Measurements from ENCODE around the gene RNASET2. TPM values are rescaled to one million over a fixed set of nuclear protein-coding genes. Genes with fewer than 3 reads are reported as not detected.

The RNASET2 gene
- total and polyA plus RNA-seq, 2 of the 13 experiments (the other 11 are each of a cell fraction or from before 2014, with no cell fraction given): 44.6 to 597 TPM

- POLR2A ChIA-PET: no interaction called here
- CTCF ChIA-PET (ENCODE audit: low intra/inter-chr PET ratio, low total read pairs): no interaction called here
- Histone ChIP-seq H3K9ac (ENCODE audit: insufficient read depth, low read depth, low read length) (no peak overlapping the region), H3K27me3 (ENCODE audit: control insufficient read depth in 1 of 2, insufficient read depth in 2 of 2, low read length in 2 of 2) (no peaks in the 10 kb centered on the region), H2AFZ (ENCODE audit: low read length) (no peak overlapping the region), H3K4me3 (replicated peaks in 1 of 3; ENCODE audit: insufficient read depth in 1 of 3, low read depth in 2 of 3, low read length in 3 of 3) (no peak overlapping the region), H3K4me1 (ENCODE audit: insufficient read depth, low read length) (no peaks in the 10 kb centered on the region), H3K9me3 (ENCODE audit: low read length) (no peaks in the 10 kb centered on the region), H3K27ac (ENCODE audit: extremely low read length, insufficient read depth, low read length) (no peak overlapping the region), H3K36me3 (replicated peaks in 1 of 2; ENCODE audit: control insufficient read depth in 1 of 2, insufficient read depth in 2 of 2, low read length in 2 of 2) (peaks cover 16 to 29% of the 10 kb centered on the region in 2 experiments), H3K4me2 (ENCODE audit: low read depth, low read length) (no peak overlapping the region), H4K20me1 (ENCODE audit: insufficient read depth, low read length) (peaks cover 29% of the 10 kb centered on the region; the same call in 1 of the 2 replicates), H3K79me2 (ENCODE audit: insufficient read depth, low read length) (no peaks in the 10 kb centered on the region)
- FAIRE-seq (no peak), DNase-seq (ENCODE audit: low spot score) (no peak), ATAC-seq (no peak; the same call in 2 of the 3 replicates)
- in situ Hi-C loops (cut with HindIII; ENCODE audit: extremely low pct_ligation_motif_present, low pct_unique_long_range_greater_than_20kb): no loop called here
- 95% methylated on average over 9 of the region's 9 CpGs for WGBS (ENCODE audit: low lambda C conversion rate)
- intact Hi-C loops (cut with micrococcal nuclease; ENCODE audit: unreplicated experiment): no loop called here
- BruUV-seq (replicated peaks): no TSS peak
- no peak for TF ChIP-seq FIP1L1 (IDR thresholded peaks at IDR 0.05; ENCODE audit: borderline replicate concordance, insufficient read depth, low read depth, low read length)
- TF ChIP-seq SOX13 (IDR thresholded peaks at IDR 0.05): no peak
- no peak for TF ChIP-seq SOX13 (CRISPR knock-in tag; conservative IDR thresholded peaks at IDR 0.05 in 1 of 2, IDR thresholded peaks at IDR 0.05 in 1 of 2)
- no peak for TF ChIP-seq ZNF678 (CRISPR knock-in tag; IDR thresholded peaks at IDR 0.05)
- no peak for TF ChIP-seq KLF16 (CRISPR knock-in tag; IDR thresholded peaks at IDR 0.05)
- TF ChIP-seq MED1 (CRISPR knock-in tag; IDR thresholded peaks at IDR 0.05): no peak
- no peak for TF ChIP-seq ZNF619 (CRISPR knock-in tag; IDR thresholded peaks at IDR 0.05)
- no peak for TF ChIP-seq ZNF18 (CRISPR knock-in tag; IDR thresholded peaks at IDR 0.05; ENCODE audit: insufficient replicate concordance)
- TF ChIP-seq ZBTB26 (CRISPR knock-in tag; IDR thresholded peaks at IDR 0.05; ENCODE audit: borderline replicate concordance): no peak
- no peak for TF ChIP-seq MBD4 (IDR thresholded peaks at IDR 0.05; ENCODE audit: borderline replicate concordance, low read length)
- TF ChIP-seq AHDC1 (CRISPR knock-in tag; IDR thresholded peaks at IDR 0.05; ENCODE audit: borderline replicate concordance): no peak
- no peak for TF ChIP-seq AGO2 (optimal IDR thresholded peaks at IDR 0.05; ENCODE audit: low read depth, low read length)
- TF ChIP-seq MBNL3 (CRISPR knock-in tag; conservative IDR thresholded peaks at IDR 0.05): no peak
- TF ChIP-seq ZNF556 (CRISPR knock-in tag; IDR thresholded peaks at IDR 0.05; ENCODE audit: borderline replicate concordance): no peak
- no peak for TF ChIP-seq ZNF446 (CRISPR knock-in tag; IDR thresholded peaks at IDR 0.05)
- TF ChIP-seq SRSF4 (IDR thresholded peaks at IDR 0.05; ENCODE audit: low read depth, low read length, poor library complexity, severe bottlenecking): no peak
These were observed 31.8 kb downstream of the RNASET2 start for GRCh38 chr6:166924531-166924930.

Measured in HepG2 (cell line).